ENCODE data around the gene ARID5B. TPM values are rescaled to one million over a fixed set of nuclear protein-coding genes. Genes with fewer than 3 reads are reported as not detected.

Gene ARID5B
- total RNA-seq, 1 donor from 2014 or later = 1.1 TPM

GRCh38 chr10:61942604-61943461 is 41.3 kb downstream of the ARID5B start:
- Mint-ChIP-seq H3K36me3 (ENCODE audit: unreplicated experiment) (no peaks in the 10 kb centered on the region), H3K27ac (ENCODE audit: unreplicated experiment) (no peak overlapping the region), H3K4me3 (ENCODE audit: unreplicated experiment) (no peak overlapping the region), H3K4me1 (ENCODE audit: low read depth, unreplicated experiment) (no peaks in the 10 kb centered on the region), H3K9me3 (ENCODE audit: unreplicated experiment) (no peaks in the 10 kb centered on the region), H3K27me3 (ENCODE audit: unreplicated experiment) (no peaks in the 10 kb centered on the region)
- DNase-seq = no peak
- no peak for TF ChIP-seq CTCF (IDR thresholded peaks at IDR 0.05; ENCODE audit: partially characterized antibody, unreplicated experiment)

- DNase-seq = no peak
- Mint-ChIP-seq H3K4me1 (ENCODE audit: low read depth, unreplicated experiment) (no peaks in the 10 kb centered on the region), H3K27me3 (ENCODE audit: unreplicated experiment) (no peaks in the 10 kb centered on the region), H3K27ac (ENCODE audit: unreplicated experiment) (no peak overlapping the region), H3K4me3 (ENCODE audit: unreplicated experiment) (no peak overlapping the region), H3K36me3 (ENCODE audit: unreplicated experiment) (no peaks in the 10 kb centered on the region), H3K9me3 (ENCODE audit: unreplicated experiment) (no peaks in the 10 kb centered on the region)
- no peak for TF ChIP-seq CTCF (IDR thresholded peaks at IDR 0.05; ENCODE audit: partially characterized antibody, unreplicated experiment)
Measured at GRCh38 chr10:61943674-61944378, 42.3 kb downstream of the ARID5B start.

- no peak overlapping the region for H3K27ac Mint-ChIP-seq (ENCODE audit: unreplicated experiment)
- DNase-seq = no peak
- H3K4me1 Mint-ChIP-seq (ENCODE audit: low read depth, unreplicated experiment) = no peaks in the 10 kb centered on the region
- no peaks in the 10 kb centered on the region for H3K36me3 Mint-ChIP-seq (ENCODE audit: unreplicated experiment)
- no peak overlapping the region for H3K4me3 Mint-ChIP-seq (ENCODE audit: unreplicated experiment)
- no peak for TF ChIP-seq CTCF (IDR thresholded peaks at IDR 0.05; ENCODE audit: partially characterized antibody, unreplicated experiment)
- H3K27me3 Mint-ChIP-seq (ENCODE audit: unreplicated experiment) = no peaks in the 10 kb centered on the region
- no peaks in the 10 kb centered on the region for H3K9me3 Mint-ChIP-seq (ENCODE audit: unreplicated experiment)
Measured at GRCh38 chr10:61944410-61945147, 43.1 kb downstream of the ARID5B start.

GRCh38 chr10:61949687-61950086 is 48.2 kb downstream of the ARID5B start:
- H3K27ac Mint-ChIP-seq (ENCODE audit: unreplicated experiment) = no peak overlapping the region
- TF ChIP-seq CTCF (IDR thresholded peaks at IDR 0.05; ENCODE audit: partially characterized antibody, unreplicated experiment) = no peak
- H3K27me3 Mint-ChIP-seq (ENCODE audit: unreplicated experiment) = no peaks in the 10 kb centered on the region
- no peaks in the 10 kb centered on the region for H3K9me3 Mint-ChIP-seq (ENCODE audit: unreplicated experiment)
- H3K4me3 Mint-ChIP-seq (ENCODE audit: unreplicated experiment) = no peak overlapping the region
- H3K36me3 Mint-ChIP-seq (ENCODE audit: unreplicated experiment) = no peaks in the 10 kb centered on the region
- H3K4me1 Mint-ChIP-seq (ENCODE audit: low read depth, unreplicated experiment) = no peaks in the 10 kb centered on the region
- no peak for DNase-seq

All from glutamatergic neuron (in vitro differentiated cells).